NCI-H1048 (cell line): ENCODE data around the gene SLC2A4RG.

Experiments
- DNase-seq: peaks from one replicate; lab custom pipeline; 2025; lab: John Stamatoyannopoulos, UW

The SLC2A4RG gene

DNA sequence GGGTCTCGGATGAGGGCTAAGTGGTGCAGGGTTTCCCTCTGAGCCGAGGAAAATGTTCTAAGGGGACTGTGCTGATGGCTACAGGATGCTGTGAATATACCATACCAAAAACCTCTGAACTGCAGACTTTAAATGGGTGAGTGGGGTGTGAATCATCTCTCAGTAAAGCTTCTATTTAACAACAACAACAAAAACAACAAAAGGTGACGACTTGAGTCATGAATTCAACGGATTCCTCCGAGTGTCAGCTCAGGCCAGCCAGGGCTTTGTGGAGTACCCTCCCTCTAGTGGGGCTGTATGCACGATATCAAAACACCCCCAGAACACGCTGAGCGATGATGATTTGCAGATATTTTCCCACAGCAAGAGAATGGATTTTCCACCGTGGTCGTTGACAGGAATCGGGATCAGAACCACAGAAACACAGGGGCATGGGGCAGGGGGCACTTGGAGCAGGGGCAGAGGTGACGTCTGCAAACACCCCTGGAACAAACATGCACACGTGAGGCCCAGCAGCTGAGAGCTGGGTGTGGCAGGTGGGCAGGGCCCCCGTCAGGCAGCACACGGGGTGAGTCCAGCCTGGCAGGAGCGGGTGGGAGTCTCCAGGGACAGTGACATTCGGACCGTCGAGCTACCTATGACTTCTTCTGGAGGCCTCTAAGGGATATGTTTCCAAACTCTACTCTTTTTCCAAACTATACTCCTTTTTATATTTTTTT is 38.6 kb downstream of the SLC2A4RG start:
- no peak for DNase-seq

DNA sequence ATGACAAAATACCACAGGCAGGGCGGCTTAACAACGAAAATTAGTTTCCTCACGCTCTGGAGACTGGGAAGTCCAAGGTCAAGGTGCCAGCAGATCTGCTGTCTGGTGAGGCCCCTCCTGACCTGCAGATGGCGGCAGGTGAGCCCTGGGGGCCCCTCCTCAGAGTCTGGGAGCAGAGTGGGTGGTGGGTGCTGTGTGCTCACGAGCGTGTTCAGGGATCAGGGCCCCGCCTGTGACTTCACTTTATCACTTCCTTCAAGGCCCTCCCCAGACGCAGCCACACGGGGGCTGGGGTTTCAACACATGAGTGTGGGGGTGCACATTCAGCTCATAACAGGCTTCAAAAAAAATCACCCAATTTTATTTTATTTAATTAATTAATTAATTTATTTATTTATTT is 39.3 kb downstream of the SLC2A4RG start:
- DNase-seq = no peak

DNA sequence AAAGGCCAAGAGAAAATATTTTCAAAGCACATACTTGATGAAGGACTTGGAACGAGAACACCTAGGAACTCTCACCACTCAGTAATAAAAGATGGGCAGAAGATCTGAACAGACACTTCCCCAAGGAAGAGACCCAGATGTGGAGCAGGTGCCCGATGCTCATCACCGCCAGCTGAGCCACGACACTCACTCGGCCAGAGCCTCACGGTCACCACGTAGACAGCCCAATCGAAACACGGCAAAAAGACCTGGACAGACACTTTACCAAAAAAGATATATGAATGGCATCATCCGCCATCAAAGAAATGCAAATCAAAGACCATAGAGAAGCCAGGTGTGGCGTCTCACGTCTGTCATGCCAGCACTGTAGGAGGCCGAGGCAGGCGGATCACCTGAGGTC is 41.6 kb downstream of the SLC2A4RG start:
- DNase-seq = no peak

DNA sequence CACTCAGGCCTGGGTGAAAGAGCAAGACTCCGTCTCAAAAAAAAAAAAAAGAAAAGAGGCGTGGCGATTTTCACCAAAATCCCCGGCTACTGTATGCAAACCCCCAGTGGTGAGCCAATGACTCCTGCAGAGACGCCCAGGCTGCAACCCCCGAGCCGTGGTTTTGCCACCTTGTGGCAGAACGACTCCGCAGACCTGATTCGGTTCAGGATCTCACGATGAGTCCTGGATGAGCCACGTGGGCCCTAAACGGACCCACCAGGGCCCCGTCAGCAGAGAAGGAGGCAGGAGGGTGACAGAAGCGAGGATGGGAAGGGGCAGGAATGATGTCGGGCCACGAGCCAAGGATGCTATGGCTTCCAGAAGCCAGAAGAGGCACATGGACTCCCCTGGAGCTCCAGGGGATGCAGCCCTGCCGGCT is 42.5 kb downstream of the SLC2A4RG start:
- DNase-seq = no peak

DNA sequence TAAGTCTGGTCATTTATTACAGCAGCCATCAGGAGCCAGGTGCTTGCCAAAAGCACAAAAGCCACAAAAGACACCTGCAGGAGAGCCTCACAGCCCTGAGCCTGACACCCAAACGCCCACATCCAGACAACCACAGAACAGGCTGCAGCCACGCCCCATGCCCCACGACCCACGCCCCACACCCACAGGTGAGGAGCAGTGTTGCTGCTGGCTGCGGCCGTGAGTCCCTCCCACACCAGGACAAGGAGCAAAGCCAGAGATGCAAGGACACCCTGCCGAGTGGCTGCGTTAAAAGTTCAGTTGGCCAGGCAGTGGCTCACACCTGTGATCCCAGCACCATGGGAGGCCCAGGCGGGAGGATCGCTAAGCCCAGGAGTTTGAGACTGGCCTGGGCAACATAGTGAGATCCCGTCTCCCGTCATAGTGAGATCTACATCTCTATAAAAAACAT is 43.0 kb downstream of the SLC2A4RG start:
- no peak for DNase-seq

DNA sequence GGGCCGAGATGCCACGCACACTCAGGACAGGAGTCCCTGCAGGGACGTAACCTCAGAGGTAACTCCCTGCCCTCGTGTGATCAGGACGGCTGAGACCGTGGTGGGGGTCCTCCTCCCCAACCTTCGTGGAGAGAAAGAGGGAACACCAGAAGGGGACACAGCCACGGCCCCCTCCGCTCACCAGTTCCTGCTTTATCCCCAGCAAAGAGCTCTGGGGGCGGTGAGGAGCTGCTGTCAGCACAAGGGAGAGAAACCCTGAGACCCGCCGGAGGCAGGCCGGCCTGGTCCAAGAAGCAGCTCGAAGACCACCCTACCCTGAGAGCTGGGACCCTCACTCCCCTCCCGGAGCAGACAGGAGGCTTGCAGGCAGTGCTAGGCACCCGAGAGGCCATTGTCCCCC is 44.4 kb downstream of the SLC2A4RG start:
- DNase-seq = no peak

DNA sequence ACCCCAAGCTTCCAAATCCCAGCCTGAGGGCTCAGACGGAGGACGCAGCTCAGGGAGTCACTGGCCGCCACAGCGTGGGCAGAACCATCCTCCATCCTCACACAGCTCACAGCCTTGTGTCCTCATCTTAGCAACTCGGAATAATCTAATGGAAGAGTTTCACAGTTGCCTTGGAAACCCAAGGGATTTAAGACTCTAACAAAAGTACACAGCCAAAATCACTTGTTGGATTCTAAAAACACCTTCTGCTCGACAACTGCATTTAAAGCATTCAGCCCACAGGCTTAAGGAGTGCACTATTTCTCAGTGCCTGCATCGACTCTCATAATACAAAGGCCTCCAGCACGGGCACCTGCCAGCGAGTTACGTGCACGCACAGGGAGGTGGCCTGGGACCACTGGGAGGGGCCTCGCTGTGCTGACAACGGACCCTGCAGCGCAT is 46.1 kb downstream of the SLC2A4RG start:
- DNase-seq = no peak

DNA sequence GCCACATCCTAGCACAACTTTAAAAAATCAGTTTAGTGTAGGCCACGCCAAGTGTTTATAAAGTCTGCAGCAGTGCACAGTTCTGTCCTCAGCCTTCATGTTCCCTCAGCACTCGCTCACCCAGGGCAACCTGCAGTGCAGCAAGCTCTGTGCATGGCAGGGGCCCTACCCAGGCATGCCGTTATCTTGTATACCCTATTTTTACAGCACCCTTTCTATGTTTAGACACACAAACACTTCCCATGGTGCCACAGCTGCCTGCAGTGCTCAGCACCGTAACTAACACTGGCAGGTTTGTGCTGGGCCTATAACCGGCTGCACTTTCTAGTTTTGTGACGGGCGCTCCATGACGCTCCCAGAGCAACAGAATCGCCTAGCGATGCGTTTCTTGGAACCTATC is 47.7 kb downstream of the SLC2A4RG start:
- DNase-seq = no peak

DNA sequence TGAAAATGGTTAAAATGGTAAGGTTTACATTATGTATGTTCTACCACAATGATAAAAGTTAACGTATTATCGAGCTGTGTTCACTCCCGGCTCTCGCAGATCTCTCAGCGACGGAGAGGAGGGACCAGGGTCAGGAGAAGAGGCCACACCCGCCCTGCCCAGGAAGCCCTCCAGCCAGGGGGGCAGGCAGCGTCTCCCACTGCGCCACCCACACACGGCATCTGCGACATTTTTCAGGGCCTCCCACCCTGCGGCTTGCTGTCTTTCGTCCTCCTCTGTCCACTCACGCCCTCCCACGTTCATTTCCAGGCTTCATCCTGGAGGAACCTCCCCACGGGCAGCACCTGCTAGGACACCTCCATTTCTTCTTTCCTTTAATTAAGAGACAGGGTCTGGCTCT is 48.2 kb downstream of the SLC2A4RG start:
- no peak for DNase-seq

DNA sequence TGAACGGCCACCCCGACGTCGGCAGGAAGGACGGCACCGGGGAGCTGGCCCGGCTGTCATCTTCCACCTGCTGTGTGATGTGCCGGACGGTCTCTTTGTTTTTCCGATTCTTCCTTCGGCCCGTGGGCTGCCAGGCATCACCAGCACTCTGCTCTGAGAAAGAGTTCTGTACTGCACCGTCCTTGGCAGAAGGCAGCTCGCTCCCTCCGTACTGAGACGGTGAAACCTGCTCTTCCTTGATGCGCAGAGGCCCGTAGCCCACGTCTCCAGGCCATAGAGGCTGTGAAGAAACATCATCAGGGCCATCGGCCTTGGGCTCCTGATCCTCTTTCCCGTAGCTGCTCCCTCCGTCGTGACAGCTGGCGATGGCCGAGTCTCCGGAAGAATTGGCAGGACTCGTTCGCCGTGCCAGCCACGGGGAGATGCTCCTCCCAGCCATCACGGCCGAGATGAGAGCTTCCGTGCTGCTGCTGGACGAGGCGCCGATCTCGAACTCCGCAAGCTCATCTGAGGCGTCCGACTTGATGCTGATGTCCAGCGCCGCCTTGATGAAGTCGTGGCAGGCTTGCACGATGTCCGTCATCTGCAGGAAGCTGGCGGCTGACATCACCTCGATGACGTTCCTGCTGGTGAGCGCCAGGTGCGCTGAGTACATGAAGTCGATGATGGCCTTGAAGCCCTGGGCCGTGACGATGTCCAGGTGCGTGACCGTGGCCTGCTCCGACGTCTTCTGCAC is 50.4 kb downstream of the SLC2A4RG start:
- DNase-seq = no peak

DNA sequence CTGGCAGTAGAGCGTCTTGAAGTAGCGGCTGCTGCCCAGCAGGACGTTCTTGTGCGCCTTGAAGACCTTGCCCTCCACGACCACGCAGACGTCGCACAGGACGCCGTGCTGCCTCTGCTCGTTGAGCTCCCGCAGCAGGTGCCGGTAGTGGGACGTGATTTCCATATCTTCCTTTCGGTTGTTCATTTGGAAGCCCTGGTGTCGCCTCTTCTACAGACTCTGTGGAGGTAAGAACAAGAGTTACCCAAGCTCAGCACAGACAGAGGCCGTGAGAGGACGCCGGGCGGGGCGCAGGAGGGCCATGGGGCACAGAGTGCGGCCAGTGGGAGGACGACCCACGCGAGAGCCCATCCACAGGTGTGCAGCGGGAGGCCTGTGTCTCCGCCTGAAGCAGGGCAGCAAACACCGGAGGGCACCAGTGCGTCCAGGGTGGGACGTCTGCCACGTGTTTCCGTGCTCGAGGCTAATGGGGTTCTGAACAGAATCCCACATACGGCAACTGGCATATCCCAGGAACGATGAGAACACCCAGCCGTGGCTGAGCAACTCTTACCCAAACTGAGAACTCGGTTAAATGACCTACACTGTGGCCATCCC is 51.1 kb downstream of the SLC2A4RG start:
- no peak for DNase-seq

DNA sequence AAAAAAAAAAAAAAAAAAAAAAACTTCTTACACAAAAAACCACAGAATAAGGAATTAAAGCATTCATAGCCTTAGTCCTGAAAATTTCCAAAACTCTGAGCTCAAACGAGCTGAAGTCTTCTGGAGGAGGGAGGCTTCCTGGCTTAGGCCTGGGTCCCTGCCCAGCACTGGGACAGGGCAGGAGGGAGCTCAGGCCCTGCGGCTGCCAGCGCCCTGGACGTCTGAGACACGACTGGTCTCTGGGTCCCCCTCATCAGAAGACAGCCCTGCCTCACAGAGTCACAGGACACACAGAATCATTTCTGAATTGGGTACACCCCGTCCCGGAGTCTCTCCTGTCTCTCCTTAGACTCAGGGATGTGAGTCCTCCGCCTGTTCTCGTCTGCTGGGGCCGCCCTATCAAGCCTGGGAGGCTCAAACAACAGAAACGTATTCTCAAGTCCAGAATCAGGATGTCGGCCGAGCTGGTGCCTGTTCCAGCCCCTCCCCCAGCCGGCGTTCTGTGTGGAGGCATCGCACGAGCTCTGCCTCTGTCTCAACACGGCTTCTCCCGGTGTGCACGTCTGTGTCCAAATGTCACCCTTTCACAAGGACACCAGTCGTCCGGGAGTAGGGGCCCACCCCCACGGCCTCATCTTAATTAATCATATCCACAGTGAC is 52.1 kb downstream of the SLC2A4RG start:
- no peak for DNase-seq

DNA sequence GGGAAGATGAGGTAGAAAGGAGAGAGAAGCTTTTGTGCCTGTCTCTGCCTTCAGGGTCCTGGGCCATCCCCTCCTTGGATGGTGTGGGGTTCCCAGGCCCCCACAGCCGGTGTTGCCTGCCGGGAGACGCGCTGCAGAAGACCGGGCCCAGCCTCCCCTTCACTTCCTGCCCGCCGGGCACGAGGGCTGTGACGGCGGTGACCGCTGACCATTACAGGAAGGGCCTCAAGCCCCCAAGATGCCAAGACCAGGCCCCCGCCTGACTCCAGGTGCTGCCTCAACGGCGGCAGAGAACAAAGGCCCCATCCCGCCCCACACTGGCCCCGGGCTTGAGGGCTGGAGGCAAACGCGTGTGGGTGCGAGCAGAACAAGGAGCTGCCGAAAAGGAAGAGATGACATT is 53.3 kb downstream of the SLC2A4RG start:
- DNase-seq = no peak
